ACC112 (cell line): ENCODE results near the gene LAMA2.

ENCODE experiments used
- H2AFZ ChIP-seq: fragments of 200-600 bp; sonication (generic); one replicate; pipeline ENCODE4 v1.6.0; 2017; ENCODE audit warnings: antibody characterized with exemption, low read length; ENCODE audit not compliant: unreplicated experiment
- H3K27ac ChIP-seq: fragments of 200-600 bp; sonication (generic); 2 replicates; pipeline ENCODE4 v1.5.1; 2014; ENCODE audit warnings: low read depth, mild to moderate bottlenecking, antibody characterized with exemption, low read length, moderate library complexity
- H3K27me3 ChIP-seq: fragments of 200-600 bp; sonication (generic); 2 replicates; pipeline ENCODE4 v1.6.1; 2014; ENCODE audit warnings: mild to moderate bottlenecking, antibody characterized with exemption, low read length, moderate library complexity, mixed read lengths; ENCODE audit not compliant: insufficient read depth
- H3K36me3 ChIP-seq: fragments of 200-600 bp; sonication (generic); 2 replicates; pipeline ENCODE4 v1.6.1; 2016; ENCODE audit warnings: mild to moderate bottlenecking, antibody characterized with exemption, low read length, moderate library complexity, mixed read lengths; ENCODE audit not compliant: insufficient read depth
- H3K4me1 ChIP-seq: fragments of 200-600 bp; sonication (generic); one replicate; pipeline ENCODE4 v1.6.1; 2016; ENCODE audit warnings: low read length, mixed read lengths; ENCODE audit not compliant: insufficient read depth, unreplicated experiment, control insufficient read depth
- H3K4me3 ChIP-seq: fragments of 200-600 bp; sonication (generic); 2 replicates; pipeline ENCODE4 v1.5.1; 2014; ENCODE audit warnings: mild to moderate bottlenecking, low read depth, low read length
- H3K79me2 ChIP-seq: fragments of 200-600 bp; sonication (generic); one replicate; pipeline ENCODE4 v1.6.0; 2016; ENCODE audit warnings: low read length; ENCODE audit not compliant: control insufficient read depth, unreplicated experiment, insufficient read depth

Gene LAMA2

GRCh38 chr6:129558248-129558647 is 675.3 kb downstream of the LAMA2 start:
- no peaks in the 10 kb centered on the region for H3K79me2 ChIP-seq
- no peak overlapping the region for H3K27ac ChIP-seq
- no peak overlapping the region for H2AFZ ChIP-seq
- no peaks in the 10 kb centered on the region for H3K27me3 ChIP-seq
- no peaks in the 10 kb centered on the region for H3K4me1 ChIP-seq
- H3K4me3 ChIP-seq, result no peak overlapping the region
- H3K36me3 ChIP-seq, result peaks cover 10% of the 10 kb centered on the region; the same call in 1 of the 2 replicates

- H3K79me2 ChIP-seq, result no peaks in the 10 kb centered on the region
Measured at GRCh38 chr6:129565366-129565765, 682.4 kb downstream of the LAMA2 start.

GRCh38 chr6:129565811-129566210 is 682.9 kb downstream of the LAMA2 start:
- no peak overlapping the region for H3K27ac ChIP-seq
- H3K36me3 ChIP-seq, result no peaks in the 10 kb centered on the region
- H3K27me3 ChIP-seq, result no peaks in the 10 kb centered on the region
- no peaks in the 10 kb centered on the region for H3K79me2 ChIP-seq
- no peak overlapping the region for H3K4me3 ChIP-seq
- no peak overlapping the region for H2AFZ ChIP-seq
- no peaks in the 10 kb centered on the region for H3K4me1 ChIP-seq

More at GRCh38 chr6:129565366-129565765, 682.4 kb downstream of the LAMA2 start:
- H3K27me3 ChIP-seq, result no peaks in the 10 kb centered on the region
- H3K36me3 ChIP-seq, result peaks cover 3% of the 10 kb centered on the region; the same call in 1 of the 2 replicates
- H3K4me3 ChIP-seq, result no peak overlapping the region
- no peaks in the 10 kb centered on the region for H3K4me1 ChIP-seq
- H2AFZ ChIP-seq, result no peak overlapping the region
- H3K27ac ChIP-seq, result no peak overlapping the region
